NCI-H1436 (cell line): Measurements from ENCODE around the gene USP24.
A peak's percentile ranks its signal among the peaks of the same experiment; 100 is the strongest.

Source experiments
- DNase-seq: peaks from one replicate; lab custom pipeline; 2025; lab: John Stamatoyannopoulos, UW

USP24 gene

DNA sequence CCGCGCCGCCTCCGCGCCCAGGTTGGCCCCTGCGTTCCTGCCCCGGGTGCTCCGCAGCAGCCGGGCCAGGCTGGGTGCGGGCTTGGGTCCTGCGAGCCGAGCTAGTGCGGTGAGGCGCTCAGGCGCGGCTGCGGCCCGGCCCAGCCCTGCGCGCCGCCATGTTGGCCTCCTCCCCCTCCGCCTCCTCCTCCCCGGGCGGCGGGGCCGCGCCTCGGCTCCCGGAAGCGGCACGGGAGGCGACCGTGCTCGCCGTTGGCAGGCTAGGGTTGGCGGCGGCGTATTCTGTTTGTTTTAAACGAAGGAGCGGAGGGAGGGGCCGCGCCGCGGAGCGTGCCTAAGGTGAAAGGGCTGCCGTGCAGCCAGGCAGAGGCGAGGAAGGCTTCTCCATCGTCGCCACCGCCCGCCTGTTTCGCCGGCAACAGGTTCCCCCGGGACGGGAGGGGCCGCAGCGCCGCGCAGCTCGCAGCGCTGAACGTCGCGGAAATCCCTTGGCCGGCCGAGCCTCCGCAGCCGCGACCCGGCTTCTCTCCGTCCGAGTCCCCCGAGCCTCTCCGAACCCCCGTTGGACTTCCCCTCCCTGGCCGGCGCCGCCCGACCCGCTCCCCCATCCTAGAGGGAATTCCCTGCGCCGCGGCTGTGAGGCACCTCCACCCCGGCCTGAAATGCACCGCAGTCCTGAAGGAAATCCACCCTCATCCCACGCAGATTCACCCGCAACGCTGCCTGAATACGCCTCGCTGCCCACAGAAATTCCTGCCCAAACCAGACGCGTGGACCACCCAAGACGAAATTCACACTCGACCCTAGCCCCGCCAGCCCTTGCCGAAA is at the start of gene USP24:
TSS of gene USP24 (minus strand) at position 171 of the 828 bp plus-strand sequence. CDS start 251 bp downstream, outside the sequence.
- DNase-seq = peak; percentile 76

DNA sequence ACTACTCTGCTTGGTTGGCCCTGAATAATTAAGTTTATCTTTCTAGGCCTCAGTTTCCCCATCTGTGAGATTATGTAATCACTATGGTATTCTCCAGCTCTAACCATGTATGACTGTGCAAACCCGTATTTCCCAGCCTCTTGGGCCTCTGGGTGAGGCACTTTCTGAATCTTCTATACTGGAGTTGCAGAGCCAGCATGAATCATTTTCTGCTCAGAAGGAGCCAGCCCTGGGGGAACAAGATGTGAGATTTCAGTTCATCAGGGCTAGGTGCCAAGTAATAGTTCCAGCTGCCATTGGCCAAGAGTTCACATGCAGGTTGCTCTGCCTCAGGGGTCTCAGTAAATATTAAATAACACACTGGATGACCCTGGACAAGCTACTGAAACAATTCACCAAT is 47.7 kb upstream of the USP24 start:
- no peak for DNase-seq

DNA sequence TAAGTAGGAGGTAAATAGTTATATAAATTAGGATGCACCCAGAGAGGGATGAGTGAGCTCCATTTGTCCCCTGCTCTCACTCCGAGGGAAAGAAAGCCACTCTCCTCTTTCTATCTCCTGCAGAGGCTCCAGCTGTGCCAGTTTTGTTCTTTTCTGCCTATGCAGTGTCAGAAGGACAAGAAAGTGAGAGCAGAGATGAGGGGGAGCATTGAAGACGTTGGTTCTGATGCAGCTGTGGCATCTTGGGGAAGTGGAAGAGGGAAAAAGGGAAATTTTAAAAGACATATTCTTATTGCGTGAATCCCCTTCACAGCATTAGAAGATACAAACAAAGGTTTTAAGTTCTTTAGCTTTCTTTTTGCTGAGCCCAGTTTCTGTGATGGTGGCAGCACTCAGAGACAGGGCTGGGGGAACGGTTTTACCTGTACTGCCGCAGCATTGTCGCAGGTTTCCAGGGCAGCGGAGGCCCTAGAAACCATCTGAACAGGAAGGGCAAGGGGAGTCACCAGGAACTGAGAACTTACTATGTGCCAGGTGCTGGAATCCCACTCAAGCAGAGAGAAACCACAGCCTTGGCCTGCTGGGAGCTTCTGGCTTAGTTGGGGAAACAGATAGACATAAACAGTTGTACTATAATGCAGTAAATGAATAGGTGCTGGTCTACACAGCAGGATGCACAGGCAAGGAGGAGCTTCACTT is 44.9 kb upstream of the USP24 start:
- no peak for DNase-seq

DNA sequence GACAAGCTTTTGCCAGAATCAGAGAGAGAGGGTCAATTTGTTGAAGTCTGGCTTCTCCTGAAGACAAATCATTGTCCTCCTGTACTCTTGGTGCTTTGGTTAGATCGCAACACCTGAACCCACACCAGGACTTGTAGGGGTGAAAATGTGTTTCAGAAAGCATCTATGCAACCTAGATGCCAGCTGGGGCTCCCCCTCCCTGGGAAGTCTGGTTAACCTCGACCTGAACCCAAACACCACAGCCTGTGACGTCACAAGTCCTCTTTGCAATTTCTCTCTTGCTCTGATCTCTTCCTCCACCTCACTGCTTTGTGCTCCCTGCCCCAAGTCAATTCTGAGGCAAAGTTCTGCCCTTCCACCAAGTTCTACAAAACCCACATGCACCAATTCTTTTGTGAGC is 42.8 kb upstream of the USP24 start:
- DNase-seq = no peak

DNA sequence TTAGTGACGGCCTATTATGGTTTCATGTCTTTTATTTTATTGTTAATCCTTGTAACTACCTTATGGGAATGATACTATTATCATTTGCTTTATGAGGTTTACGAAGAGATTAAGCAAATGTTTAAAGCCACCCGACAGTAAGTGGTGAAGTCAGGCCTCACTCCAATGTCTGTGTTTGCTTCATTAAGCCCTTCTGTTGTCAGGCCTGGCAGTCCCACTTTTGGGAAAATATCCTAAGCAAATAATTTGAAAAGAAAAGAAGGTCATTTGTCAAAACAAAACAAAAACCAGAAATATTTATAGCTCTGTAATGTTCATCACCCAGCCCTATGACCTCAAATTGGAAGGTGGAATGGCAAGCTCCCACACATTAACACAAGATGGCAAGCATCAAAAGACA is 40.7 kb upstream of the USP24 start:
- no peak for DNase-seq

DNA sequence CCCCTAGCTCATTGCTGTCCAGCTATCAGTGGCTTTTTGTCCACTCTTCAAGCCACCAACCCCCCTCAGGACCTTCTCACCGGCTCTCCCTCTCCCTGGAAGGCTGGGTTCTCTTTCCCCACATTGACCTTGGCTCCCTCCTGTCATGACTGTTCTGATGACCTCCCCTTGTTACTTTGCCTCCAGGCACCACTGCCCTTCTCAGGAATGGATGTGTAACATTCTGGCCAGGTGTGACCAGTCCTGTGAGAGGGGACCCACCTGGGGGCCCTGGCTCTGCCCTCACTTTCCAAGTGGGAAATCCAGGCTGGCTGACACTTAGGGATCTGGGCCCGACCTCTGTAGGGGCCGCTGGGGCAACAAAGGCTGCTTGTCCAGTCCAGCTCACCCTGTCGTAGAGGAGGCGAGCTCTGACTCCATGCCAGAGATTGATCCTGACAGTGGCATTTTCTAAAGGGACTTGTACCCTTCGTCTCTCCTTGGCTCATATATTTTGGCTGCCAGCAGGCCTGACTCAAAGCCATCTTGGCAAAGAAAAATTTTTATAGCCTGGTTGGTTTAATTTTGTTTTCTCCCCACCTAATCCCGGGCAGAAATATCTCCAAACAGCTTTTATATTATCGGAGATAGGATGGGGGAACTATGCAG is 37.9 kb upstream of the USP24 start:
- DNase-seq = no peak

DNA sequence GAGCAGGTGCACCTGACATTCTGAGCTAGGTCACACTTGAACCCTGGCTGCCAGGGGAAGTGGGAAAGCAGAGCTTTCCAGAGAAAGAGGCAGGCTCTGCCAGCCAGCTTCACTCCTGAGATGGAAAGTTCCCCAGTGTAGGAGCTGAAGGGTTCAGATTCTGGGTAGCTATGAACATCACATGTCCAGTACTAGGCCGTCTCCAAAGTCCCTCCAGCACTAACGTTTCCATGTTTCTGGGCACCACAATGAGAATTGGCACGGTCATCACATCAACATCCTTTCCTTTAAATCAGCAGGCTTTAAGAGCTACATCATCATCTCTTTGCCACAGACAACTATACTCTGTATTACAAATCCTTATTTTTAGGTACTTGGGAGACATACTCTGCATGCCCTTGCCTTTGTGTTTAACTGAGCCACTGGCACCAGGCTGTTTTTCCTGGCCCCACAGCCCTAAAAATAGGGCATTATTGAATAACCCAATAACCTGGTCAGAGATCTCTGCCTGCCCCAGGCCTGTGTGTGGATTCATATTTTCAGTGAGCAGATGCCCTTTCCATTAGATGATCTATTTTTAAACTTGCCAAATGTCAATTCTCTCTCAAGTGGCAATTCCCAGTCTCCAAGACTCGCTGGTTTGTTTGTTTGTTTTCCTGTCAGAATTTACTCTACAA is 35.4 kb upstream of the USP24 start:
- DNase-seq = no peak

- DNase-seq = no peak
Measured at GRCh38 chr1:55249646-55250398, 34.7 kb upstream of the USP24 start.

- no peak for DNase-seq
Measured at GRCh38 chr1:55246896-55247295, 31.7 kb upstream of the USP24 start.

- DNase-seq = no peak
Measured at GRCh38 chr1:55246331-55246730, 31.2 kb upstream of the USP24 start.

- no peak for DNase-seq
Measured at GRCh38 chr1:55245781-55246180, 30.6 kb upstream of the USP24 start.

GRCh38 chr1:55244476-55245099 is 29.4 kb upstream of the USP24 start:
- no peak for DNase-seq

DNA sequence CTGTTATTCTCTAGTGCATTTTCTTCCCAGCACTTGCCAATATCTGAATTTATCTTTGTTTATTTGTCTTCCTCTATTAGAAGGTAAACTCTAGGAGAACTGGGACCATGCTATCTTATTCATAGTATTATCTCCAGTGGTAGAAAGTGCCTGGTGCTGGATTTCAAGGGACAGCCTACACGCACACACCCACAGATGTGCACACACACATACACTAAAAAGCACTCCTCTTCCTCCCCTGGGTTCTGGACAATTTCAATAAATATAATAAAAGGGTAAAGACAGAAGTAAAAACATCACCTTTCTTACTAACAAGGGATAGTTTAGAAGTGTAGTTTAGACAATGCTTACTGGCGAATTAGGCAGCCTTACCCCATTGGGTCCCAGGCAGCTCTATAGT is 28.5 kb upstream of the USP24 start:
- no peak for DNase-seq

DNA sequence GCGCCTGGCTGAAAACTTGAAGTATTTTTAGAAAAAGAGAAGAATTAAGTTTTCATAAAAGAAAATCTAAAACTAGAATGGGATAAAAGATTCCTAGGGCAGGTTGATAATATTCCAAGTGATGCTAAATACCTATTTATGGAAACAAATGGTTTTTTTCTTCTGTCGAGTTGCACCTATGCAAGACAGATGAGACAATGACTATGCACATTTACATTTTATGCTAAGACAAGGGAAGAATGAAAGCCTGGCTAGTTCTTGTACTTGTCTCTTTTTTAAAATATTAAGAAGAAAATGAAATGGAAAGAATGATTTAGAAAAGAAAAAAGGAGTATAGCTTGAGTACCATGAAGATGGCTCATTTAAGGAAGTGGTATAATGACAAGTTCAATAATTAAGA is 24.4 kb upstream of the USP24 start:
- DNase-seq = no peak

- no peak for DNase-seq
Measured at GRCh38 chr1:55235722-55236121, 20.6 kb upstream of the USP24 start.

- DNase-seq = no peak
Measured at GRCh38 chr1:55234016-55234415, 18.9 kb upstream of the USP24 start.

DNA sequence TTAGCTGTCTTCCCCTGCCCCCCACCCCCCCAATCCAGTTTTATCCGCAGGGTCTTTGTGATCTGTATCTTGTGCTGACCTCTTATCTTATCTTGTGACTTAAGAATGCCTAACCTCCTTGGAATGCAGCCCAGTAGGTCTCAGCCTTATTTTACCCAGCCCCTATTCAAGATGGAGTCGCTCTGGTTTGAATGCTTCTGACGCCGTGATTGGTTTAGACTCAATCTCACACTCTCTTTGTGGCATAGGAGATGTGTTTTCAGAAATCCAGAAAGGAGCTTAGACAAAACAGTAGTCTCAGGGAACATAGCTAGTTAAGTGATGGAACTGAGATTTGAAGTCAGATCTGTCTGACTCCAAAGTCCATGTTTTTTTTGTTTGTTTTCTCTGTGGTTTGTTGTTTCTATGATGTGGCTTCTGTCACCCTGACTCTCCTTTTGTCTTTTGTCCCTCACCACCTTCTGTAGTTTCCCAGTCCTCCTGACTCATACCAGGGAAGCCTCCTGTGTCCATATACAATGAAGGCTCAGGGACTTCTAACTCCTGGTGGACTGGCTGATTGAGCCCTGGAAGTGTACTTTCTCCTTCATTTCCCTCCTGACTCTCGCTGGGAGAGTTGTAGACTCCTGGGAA is 18.1 kb upstream of the USP24 start:
- no peak for DNase-seq

GRCh38 chr1:55232448-55233144 is 17.4 kb upstream of the USP24 start:
- DNase-seq = no peak

GRCh38 chr1:55231745-55232144 is 16.6 kb upstream of the USP24 start:
- DNase-seq = no peak

DNA sequence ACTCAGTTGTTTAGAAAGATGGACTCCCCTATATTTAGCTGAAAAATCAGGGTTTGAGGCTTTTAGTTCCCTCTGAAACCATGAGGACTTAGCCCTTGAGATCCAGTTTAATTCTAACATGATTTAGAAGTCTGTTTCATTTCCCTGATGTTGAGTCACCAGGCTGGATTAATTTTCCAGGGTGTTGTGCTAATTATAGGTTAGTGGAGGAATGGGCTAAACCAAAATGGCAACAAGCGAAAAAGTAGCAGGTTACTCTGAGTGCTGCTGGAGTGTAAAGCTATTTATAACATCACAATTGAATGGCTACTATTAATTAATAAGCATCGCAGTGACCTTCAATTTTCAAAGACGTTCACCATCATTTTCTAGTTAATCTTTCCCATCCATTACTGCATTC is 15.5 kb upstream of the USP24 start:
- no peak for DNase-seq
